Neural crest cell (in vitro differentiated cells): ENCODE data around the gene COL6A6. TPM values are rescaled to one million over a fixed set of nuclear protein-coding genes. Genes with fewer than 3 reads are reported as not detected.
"Not testable (repeated sequence)": the region's sequence is repeated elsewhere in the genome, so short reads cannot be mapped to it uniquely, and the experiment has no call there.

ENCODE experiments used
- DNase-seq: peaks from one replicate; pipeline ENCODE4 v3.0.0; 2021; ENCODE audit warnings: low read depth, mixed read lengths, low spot score
- H3K27ac Mint-ChIP-seq: one replicate; pipeline ENCODE4 v1.8.0; 2021; ENCODE audit warnings: mild to moderate bottlenecking, mixed read lengths; ENCODE audit not compliant: unreplicated experiment
- H3K27me3 Mint-ChIP-seq: 2 replicates; pipeline ENCODE4 v1.8.0; 2021; ENCODE audit warnings: low read depth, mild to moderate bottlenecking, mixed read lengths
- H3K36me3 Mint-ChIP-seq: 2 replicates; pipeline ENCODE4 v1.8.0; 2021; ENCODE audit warnings: low read depth, mild to moderate bottlenecking, mixed read lengths
- H3K4me1 Mint-ChIP-seq: 2 replicates; pipeline ENCODE4 v1.8.0; 2021; ENCODE audit warnings: mixed read lengths
- H3K4me3 Mint-ChIP-seq: one replicate; pipeline ENCODE4 v1.8.0; 2021; ENCODE audit warnings: mild to moderate bottlenecking, mixed read lengths
- H3K9me3 Mint-ChIP-seq: 2 replicates; pipeline ENCODE4 v1.8.0; 2021; ENCODE audit warnings: mixed read lengths
- total RNA-seq: library from RNA; stranded (reverse); gene quantifications from 2 replicates; pipeline ENCODE4 v1.2.1, GENCODE V29; 2021
- TF ChIP-seq, protein P1 (sequence below): fragments of 200-600 bp; sonication (generic); conservative IDR thresholded peaks from 2 replicates; pipeline ENCODE4 v1.5.0; 2021; ENCODE audit warnings: antibody characterized with exemption, mild to moderate bottlenecking

The COL6A6 gene
- total RNA-seq, 1 donor from 2014 or later: not detected

DNA sequence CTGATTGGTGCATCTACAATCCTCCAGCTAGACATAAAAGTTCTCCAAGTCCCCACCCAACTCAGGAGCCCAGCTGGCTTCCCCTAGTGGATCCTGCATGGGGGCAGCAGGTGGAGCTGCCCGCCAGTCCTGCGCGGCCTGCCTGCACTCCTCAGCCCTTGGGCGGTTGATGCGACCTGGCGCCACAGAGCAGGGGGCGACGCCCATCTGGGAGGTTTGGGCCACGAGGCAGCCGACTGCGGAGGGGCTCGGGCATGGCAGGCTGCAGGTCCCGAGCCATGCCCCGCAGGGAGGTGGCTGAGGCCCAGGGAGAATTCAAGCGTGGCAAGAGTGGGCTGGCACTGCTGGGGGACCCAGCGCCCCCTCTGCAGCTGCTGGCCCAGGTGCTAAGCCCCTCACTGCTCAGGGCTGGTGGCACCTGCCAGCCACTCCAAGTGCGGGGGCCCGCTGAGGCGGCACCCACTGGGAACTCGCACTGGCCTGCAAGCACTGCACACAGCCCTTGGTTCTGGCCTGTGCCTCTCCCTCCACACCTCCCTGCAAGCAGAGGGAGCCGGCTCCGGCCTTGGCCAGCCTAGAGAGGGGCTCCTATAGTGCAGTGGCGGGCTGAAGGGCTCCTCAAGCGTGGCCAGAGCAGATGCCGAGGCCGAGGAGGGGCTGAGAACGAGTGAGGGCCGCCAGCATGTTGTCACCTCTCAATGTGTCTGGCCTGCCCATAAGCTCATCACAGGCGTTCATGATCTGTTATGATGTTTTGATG, 30.1 kb downstream of the COL6A6 start:
- Mint-ChIP-seq H3K4me1 (no peaks in the 10 kb centered on the region), H3K4me3 (no peak overlapping the region), H3K9me3 (peaks cover 14% of the 10 kb centered on the region), H3K27me3 (peaks cover 21% of the 10 kb centered on the region), H3K27ac (no peak overlapping the region), H3K36me3 (no peaks in the 10 kb centered on the region)
- no peak for DNase-seq
- TF ChIP-seq, protein P1, sequence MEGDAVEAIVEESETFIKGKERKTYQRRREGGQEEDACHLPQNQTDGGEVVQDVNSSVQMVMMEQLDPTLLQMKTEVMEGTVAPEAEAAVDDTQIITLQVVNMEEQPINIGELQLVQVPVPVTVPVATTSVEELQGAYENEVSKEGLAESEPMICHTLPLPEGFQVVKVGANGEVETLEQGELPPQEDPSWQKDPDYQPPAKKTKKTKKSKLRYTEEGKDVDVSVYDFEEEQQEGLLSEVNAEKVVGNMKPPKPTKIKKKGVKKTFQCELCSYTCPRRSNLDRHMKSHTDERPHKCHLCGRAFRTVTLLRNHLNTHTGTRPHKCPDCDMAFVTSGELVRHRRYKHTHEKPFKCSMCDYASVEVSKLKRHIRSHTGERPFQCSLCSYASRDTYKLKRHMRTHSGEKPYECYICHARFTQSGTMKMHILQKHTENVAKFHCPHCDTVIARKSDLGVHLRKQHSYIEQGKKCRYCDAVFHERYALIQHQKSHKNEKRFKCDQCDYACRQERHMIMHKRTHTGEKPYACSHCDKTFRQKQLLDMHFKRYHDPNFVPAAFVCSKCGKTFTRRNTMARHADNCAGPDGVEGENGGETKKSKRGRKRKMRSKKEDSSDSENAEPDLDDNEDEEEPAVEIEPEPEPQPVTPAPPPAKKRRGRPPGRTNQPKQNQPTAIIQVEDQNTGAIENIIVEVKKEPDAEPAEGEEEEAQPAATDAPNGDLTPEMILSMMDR: no peak

DNA sequence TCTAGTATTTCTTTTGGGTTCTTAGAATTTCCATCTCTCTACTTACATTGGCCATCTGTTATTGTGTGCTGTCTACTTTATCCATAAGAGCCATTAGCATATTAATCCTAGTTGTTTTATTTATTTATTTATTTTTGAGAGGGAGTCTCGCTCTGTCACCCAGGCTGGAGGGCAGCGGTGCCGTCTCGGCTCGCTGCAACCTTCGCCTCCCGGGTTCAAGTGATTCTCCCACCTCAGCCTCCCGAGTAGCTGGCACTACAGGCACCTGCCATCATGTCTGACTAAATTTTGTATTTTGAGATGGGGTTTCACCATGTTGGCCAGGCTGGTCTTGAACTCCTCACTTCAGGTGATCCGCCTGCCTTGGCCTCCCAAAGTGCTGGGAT, 30.7 kb downstream of the COL6A6 start:
- not testable (repeated sequence) for DNase-seq, H3K27ac Mint-ChIP-seq, H3K36me3 Mint-ChIP-seq, H3K4me1 Mint-ChIP-seq, H3K4me3 Mint-ChIP-seq
- Mint-ChIP-seq H3K27me3 (peaks cover 16% of the 10 kb centered on the region), H3K9me3 (peaks cover 14% of the 10 kb centered on the region)

DNA sequence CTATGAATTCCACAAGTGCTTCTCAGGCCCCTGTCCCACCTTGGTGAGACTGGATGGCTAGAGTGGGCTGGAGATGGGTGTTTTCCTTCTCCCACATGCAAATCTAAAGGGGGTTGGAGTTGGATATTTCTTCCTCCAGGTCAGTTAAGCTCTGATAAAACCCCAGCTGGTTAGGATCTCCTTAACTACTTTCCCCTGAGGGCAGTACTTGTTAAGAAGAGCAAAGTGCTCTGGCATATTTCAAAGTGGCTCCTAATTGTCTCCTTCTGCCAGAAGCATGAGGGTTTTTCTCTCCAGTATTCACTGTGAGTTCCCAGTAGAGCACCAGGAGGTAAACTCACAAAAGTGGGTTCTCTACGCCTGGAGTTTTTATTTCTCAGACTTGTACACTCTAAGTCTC, 31.4 kb downstream of the COL6A6 start:
- H3K27me3 Mint-ChIP-seq: peaks cover 11% of the 10 kb centered on the region
- H3K27ac Mint-ChIP-seq: no peak overlapping the region

DNA sequence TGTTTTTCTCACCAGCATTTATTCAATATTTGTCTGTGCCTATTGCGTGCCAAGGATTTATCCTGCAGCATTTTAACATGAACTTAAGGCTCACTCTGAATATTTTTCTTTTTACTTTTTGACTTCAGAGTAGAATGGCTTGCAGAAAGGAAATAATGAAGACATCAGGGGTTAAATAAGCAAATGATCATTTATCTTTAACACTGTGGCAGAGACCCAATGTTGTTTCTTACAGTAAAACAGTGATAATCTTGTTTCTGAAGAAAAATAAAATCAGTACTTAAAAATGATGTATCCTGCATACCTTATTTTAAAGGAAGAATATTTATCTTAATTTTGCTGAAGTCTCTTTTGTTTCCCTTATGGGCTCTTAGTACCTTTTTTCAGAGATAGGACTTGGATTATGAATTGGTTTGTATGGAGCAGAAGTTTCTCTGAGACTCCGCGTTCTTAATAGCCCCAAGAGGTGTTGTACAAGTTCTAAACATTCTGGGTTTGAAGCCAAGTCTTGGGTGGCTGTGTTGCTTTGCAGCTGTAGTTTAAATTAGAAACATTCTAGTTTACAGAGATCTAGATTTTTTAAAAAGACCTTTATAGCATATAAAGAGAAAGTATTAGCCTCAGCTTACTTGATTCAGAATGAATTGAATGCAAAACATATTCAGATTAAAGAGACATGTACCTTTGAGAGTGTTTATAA, 40.5 kb downstream of the COL6A6 start:
- DNase-seq: no peak
- Mint-ChIP-seq H3K9me3 (peaks cover 4% of the 10 kb centered on the region), H3K4me3 (no peak overlapping the region), H3K4me1 (no peaks in the 10 kb centered on the region), H3K27me3 (peaks cover 8% of the 10 kb centered on the region), H3K36me3 (no peaks in the 10 kb centered on the region), H3K27ac (no peak overlapping the region)
- TF ChIP-seq, protein P1: no peak

More for the DNA sequence above, 31.4 kb downstream of the COL6A6 start:
- DNase-seq: no peak
- Mint-ChIP-seq H3K9me3 (peaks cover 14% of the 10 kb centered on the region), H3K4me3 (no peak overlapping the region), H3K4me1 (no peaks in the 10 kb centered on the region), H3K36me3 (no peaks in the 10 kb centered on the region)
- TF ChIP-seq, protein P1: no peak

DNA sequence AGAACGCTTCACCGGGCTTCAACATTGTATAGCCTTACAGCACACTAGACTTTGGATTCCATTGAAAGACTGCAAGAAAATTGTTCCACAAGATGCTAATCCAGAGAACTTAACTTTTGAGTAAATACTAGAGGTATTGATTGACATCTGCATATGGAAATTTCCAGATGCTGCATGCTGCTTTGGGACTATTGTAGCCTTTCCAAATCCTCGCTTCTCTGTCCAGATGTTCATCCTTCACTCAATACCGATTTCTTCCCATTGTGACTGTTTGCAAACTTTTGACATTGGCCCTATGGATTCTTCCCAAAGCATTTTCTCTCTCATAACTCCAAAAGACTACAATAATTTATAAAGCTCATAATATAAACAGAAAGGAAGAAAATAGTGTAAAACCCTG, 41.4 kb downstream of the COL6A6 start:
- TF ChIP-seq, protein P1: no peak
- Mint-ChIP-seq H3K27ac (no peak overlapping the region), H3K4me3 (no peak overlapping the region), H3K36me3 (no peaks in the 10 kb centered on the region), H3K27me3 (peaks cover 8% of the 10 kb centered on the region), H3K4me1 (no peaks in the 10 kb centered on the region), H3K9me3 (peaks cover 4% of the 10 kb centered on the region)
- DNase-seq: no peak

DNA sequence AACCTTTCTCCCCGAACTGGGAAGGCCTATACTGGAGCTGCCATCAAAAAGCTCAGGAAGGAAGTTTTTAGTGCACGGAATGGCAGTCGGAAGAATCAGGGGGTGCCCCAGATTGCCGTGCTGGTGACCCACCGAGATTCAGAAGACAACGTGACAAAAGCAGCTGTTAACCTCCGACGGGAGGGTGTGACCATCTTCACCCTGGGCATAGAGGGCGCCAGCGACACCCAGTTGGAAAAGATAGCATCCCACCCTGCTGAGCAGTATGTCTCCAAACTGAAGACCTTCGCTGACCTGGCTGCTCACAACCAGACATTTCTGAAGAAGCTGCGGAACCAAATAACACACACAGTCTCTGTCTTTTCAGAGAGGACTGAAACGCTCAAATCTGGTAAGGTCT, 48.2 kb downstream of the COL6A6 start:
- TF ChIP-seq, protein P1: no peak
- DNase-seq: no peak
- no peaks in the 10 kb centered on the region for H3K27me3 Mint-ChIP-seq
- H3K4me1 Mint-ChIP-seq: no peaks in the 10 kb centered on the region
- H3K27ac Mint-ChIP-seq: no peak overlapping the region
- no peak overlapping the region for H3K4me3 Mint-ChIP-seq
- H3K9me3 Mint-ChIP-seq: no peaks in the 10 kb centered on the region
- no peaks in the 10 kb centered on the region for H3K36me3 Mint-ChIP-seq
